ENCODE data around the gene AFAP1. TPM values are rescaled to one million over a fixed set of nuclear protein-coding genes. Genes with fewer than 3 reads are reported as not detected.

The AFAP1 gene
- total and polyA plus RNA-seq, 8 donors = 3.2 to 15.9 (median 6.3) TPM

DNA sequence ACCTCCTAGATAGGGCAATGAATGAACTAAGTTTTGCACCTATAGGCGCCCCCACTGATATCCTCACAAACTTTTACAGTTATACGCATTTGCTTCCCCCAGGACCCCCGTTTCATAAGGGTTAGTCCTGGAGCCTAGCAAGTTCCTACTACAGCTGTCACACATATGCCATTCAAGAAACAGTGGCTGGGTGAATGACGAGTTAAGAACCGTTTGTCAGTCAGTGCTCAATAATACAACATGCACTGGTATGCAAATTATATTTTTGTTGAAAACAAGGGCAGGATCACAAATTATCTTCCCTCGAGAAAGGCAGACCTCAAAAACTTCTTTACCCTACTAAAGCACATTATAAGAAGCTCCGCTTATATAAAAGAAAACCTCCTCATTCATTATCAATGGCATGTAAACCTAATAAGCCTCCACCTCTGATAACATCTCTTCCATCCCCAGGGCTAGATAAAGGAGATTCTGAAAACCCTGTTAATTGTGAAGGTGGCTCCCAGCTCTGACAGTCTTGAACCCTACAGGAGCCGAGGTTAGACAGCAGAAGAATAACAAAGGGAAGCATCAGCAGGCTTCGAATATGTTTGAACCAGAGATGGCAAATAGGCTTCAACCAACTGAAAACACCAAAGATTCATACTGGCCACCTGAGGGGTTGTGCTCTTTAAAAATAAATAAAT is 40.3 kb downstream of the AFAP1 start:
- WGBS, 2 donors = 67 to 69% methylated on average over 9 of the region's 9 CpGs

DNA sequence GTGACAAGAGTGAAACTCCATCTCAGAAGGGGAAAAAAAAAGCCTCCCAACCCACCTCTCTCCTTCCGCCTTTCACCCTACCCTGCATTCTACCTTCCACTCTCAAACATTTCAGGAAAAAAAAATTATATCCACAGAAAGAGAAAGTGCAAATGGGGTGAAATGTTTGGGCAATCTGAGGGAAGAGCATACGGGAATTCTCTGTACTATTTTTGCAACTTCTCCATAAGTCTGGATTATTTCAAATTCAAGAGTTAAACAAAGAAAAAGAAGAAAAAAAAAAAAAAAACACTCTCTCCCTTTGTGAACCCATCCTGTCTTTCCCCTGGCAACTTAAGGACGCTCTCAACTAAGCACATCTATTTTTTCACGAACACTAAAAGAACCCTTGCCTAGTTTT is 41.3 kb downstream of the AFAP1 start:
- no peak overlapping the region for H3K27ac ChIP-seq
- no peaks in the 10 kb centered on the region for H3K4me1 ChIP-seq
- no peaks in the 10 kb centered on the region for H3K9me3 ChIP-seq
- WGBS, 2 donors = 89 to 90% methylated on average over 4 of the region's 4 CpGs
- no peak for TF ChIP-seq CTCF (IDR thresholded peaks at IDR 0.05)
- DNase-seq = no peak
- no peaks in the 10 kb centered on the region for H3K36me3 ChIP-seq
- intact Hi-C loops (cut with DNase I) = no loop called here
- no peak overlapping the region for H3K4me3 ChIP-seq
- no peaks in the 10 kb centered on the region for H3K27me3 ChIP-seq
- ATAC-seq = no peak
- no peak for FAIRE-seq

More for the DNA sequence above, 40.3 kb downstream of the AFAP1 start:
- ATAC-seq (no peak), DNase-seq (no peak), FAIRE-seq (no peak)
- Histone ChIP-seq H3K27me3 (no peaks in the 10 kb centered on the region), H3K27ac (no peak overlapping the region), H3K9me3 (no peaks in the 10 kb centered on the region), H3K4me1 (no peaks in the 10 kb centered on the region), H3K4me3 (no peak overlapping the region), H3K36me3 (no peaks in the 10 kb centered on the region)
- intact Hi-C loops (cut with DNase I) = no loop called here
- TF ChIP-seq CTCF (IDR thresholded peaks at IDR 0.05) = no peak

DNA sequence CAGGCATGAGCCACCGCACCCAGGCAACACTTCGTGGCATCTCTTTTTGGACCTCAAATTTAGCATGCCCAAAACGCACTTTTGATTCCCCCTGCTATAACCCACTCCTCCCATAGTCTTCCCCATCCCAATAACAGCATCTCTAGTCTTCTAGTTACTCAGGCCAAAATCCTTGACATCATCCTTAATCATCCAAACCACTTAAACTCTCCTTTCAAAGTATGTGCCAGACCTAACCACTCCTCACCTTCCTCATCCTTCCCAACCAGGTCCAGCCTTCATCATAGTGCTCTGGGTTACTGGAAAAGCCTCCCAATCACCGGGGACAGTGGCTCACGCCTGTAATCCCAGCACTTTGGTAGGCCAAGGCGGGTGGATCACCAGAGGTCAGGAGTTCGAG is 41.9 kb downstream of the AFAP1 start:
- Histone ChIP-seq H3K4me1 (no peaks in the 10 kb centered on the region), H3K9me3 (no peaks in the 10 kb centered on the region), H3K27me3 (no peaks in the 10 kb centered on the region), H3K36me3 (no peaks in the 10 kb centered on the region), H3K4me3 (no peak overlapping the region), H3K27ac (no peak overlapping the region)
- 87 to 91% methylated on average over 7 of the region's 7 CpGs for WGBS, 2 donors
- no peak for DNase-seq
- ATAC-seq = no peak
- FAIRE-seq = no peak
- no peak for TF ChIP-seq CTCF (IDR thresholded peaks at IDR 0.05)
- intact Hi-C loops (cut with DNase I) = no loop called here

GRCh38 chr4:7894677-7895181 is 44.9 kb downstream of the AFAP1 start:
- Histone ChIP-seq H3K27me3 (no peaks in the 10 kb centered on the region), H3K27ac (no peak overlapping the region), H3K9me3 (no peaks in the 10 kb centered on the region), H3K36me3 (no peaks in the 10 kb centered on the region), H3K4me3 (no peak overlapping the region), H3K4me1 (peaks cover 0 to 7% (median 0%) of the 10 kb centered on the region in 3 donors)
- ATAC-seq = no peak
- no peak for FAIRE-seq
- no peak for TF ChIP-seq CTCF (IDR thresholded peaks at IDR 0.05)
- DNase-seq = no peak
- 88 to 89% methylated on average over 15 of the region's 15 CpGs for WGBS, 2 donors
- intact Hi-C loops (cut with DNase I) = no loop called here

DNA sequence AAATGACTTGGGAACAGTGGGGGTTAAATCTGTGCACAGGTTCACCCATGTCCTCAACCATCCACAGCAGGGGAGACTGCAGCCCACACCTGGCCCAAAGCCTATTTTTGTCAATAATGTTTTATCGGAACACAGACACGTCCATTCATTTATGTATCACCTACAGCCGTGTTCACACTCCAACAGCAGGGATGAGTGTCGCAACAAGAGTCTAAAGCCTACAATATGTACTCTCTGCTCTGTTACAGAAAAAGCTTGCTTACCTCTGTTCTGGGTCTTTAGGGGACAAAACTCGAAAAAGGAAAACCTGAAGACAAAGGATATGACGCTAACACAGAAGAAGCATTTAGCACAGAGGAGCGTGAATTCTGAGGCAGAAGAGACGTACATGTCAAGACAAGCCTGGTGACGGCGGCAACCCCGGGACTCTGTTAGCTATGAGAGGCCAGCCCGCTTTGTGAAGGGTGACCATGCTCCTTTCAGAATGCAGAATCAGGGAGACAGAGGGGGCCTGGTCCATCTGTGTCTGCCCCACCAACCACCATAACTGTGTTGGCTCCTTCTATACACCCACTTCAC is 45.5 kb downstream of the AFAP1 start:
- no peak overlapping the region for H3K4me3 ChIP-seq
- H3K27ac ChIP-seq = no peak overlapping the region
- DNase-seq = no peak
- no peak for ATAC-seq
- 90 to 92% methylated on average over 12 of the region's 12 CpGs for WGBS, 2 donors
- H3K9me3 ChIP-seq = no peaks in the 10 kb centered on the region
- H3K4me1 ChIP-seq = peaks cover 0 to 7% (median 0%) of the 10 kb centered on the region in 3 donors
- intact Hi-C loops (cut with DNase I) = no loop called here
- no peaks in the 10 kb centered on the region for H3K27me3 ChIP-seq
- no peaks in the 10 kb centered on the region for H3K36me3 ChIP-seq
- TF ChIP-seq CTCF (IDR thresholded peaks at IDR 0.05) = no peak
- no peak for FAIRE-seq
